Skeletal muscle tissue (tissue), 4 donors: Measurements from ENCODE around the gene TXNDC2. TPM values are rescaled to one million over a fixed set of nuclear protein-coding genes. Genes with fewer than 3 reads are reported as not detected.

Source experiments
- H3K27ac ChIP-seq: one replicate; pipeline ENCODE4 v1.7.0; 2013; ENCODE audit warnings: mild to moderate bottlenecking, low read depth, low read length, inconsistent platforms
- H3K27me3 ChIP-seq, 3 donors: one replicate each; pipeline ENCODE4 v1.7.0; 2013; ENCODE audit warnings: low read length in 3 of 3; ENCODE audit not compliant: control insufficient read depth in 3 of 3, insufficient read depth in 3 of 3
- H3K36me3 ChIP-seq, 3 donors: one replicate each; pipeline ENCODE4 v1.7.0; 2013; ENCODE audit warnings: low read length in 3 of 3; ENCODE audit not compliant: control insufficient read depth in 3 of 3, insufficient read depth in 3 of 3
- H3K4me1 ChIP-seq, 3 donors: one replicate each; pipeline ENCODE4 v1.7.0; 2013; ENCODE audit warnings: low read length in 3 of 3, mild to moderate bottlenecking in 3 of 3; ENCODE audit not compliant: control insufficient read depth in 3 of 3, insufficient read depth in 3 of 3
- H3K4me3 ChIP-seq, 3 donors: one replicate each; pipeline ENCODE4 v1.7.0; 2013; ENCODE audit warnings: low read length in 3 of 3
- H3K9ac ChIP-seq, 3 donors: one replicate each; pipeline ENCODE4 v1.7.0; 2013; ENCODE audit warnings: low read length in 3 of 3, mild to moderate bottlenecking in 3 of 3, moderate library complexity in 2 of 3, low read depth in 1 of 3
- H3K9me3 ChIP-seq, 3 donors: one replicate each; pipeline ENCODE4 v1.7.0; 2013; ENCODE audit warnings: low read length in 3 of 3; ENCODE audit not compliant: control insufficient read depth in 3 of 3
- total RNA-seq: library from RNA; depleted of rRNA; stranded (reverse); fragments of >200 nt; gene quantifications from one replicate; pipeline ENCODE4 v1.2.3, GENCODE V29; 2014
- donor health status: Osteomylitis.

TXNDC2 gene
- total RNA-seq, 1 donor from 2014 or later = not detected

- Histone ChIP-seq H3K4me3 (no peak overlapping the region), H3K4me1 (peaks cover 8 to 19% (median 18%) of the 10 kb centered on the region in 3 donors), H3K27ac (no peak overlapping the region), H3K9me3 (no peaks in the 10 kb centered on the region), H3K36me3 (peaks cover 0 to 2% (median 0%) of the 10 kb centered on the region in 3 donors), H3K9ac (no peak overlapping the region), H3K27me3 (no peaks in the 10 kb centered on the region)
Observed at GRCh38 chr18:9859232-9859631, 26.5 kb upstream of the TXNDC2 start.

DNA sequence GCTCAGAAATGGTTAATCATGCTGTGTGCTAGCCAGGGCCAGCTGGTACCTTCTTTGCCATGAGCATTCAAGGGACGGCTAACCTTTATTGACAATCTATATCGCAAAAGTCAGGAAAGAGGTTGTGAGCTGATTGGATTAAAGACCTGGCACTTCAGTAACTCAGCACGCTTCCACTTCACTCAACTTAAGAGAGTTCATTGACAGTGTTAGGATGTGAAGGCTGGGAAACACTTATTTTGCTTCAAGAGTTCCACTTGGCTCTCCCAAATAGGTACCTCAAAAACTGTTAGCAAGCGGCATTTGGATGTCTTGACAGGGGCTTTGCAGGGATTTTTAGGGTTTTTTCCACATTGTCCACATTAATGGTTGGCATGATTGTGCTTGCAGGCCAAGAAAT lies 25.1 kb upstream of the TXNDC2 start:
- no peaks in the 10 kb centered on the region for H3K9me3 ChIP-seq
- H3K4me3 ChIP-seq = no peak overlapping the region
- H3K36me3 ChIP-seq = peaks cover 0 to 2% (median 0%) of the 10 kb centered on the region in 3 donors
- H3K27ac ChIP-seq = no peak overlapping the region
- H3K9ac ChIP-seq = no peak overlapping the region
- H3K4me1 ChIP-seq = peaks cover 8 to 13% (median 13%) of the 10 kb centered on the region in 3 donors
- no peaks in the 10 kb centered on the region for H3K27me3 ChIP-seq

DNA sequence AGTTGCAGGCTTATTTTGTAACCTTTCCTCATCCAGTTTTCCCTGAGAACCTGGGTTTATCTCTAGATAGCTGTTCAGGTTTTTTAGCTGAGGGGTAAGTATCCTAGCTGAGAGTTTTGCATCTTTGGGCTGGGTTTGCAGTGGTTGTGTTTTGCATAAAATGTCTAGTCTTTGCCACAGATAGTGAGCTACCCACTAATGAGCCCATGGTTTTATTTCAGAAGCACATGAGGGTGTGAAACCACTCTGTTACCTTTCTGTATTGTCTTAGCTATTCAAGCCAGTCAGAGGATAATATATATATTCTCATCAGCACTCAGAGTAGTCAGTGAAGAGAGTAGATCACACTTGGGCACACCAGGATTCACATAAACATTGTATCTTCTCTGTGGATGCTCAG lies 24.6 kb upstream of the TXNDC2 start:
- Histone ChIP-seq H3K4me1 (peaks cover 7 to 12% (median 11%) of the 10 kb centered on the region in 3 donors), H3K4me3 (no peak overlapping the region), H3K9ac (no peak overlapping the region), H3K27ac (no peak overlapping the region), H3K36me3 (peaks cover 0 to 2% (median 0%) of the 10 kb centered on the region in 3 donors), H3K27me3 (no peaks in the 10 kb centered on the region), H3K9me3 (no peaks in the 10 kb centered on the region)

GRCh38 chr18:9861933-9862332 lies 23.8 kb upstream of the TXNDC2 start:
- H3K9me3 ChIP-seq = no peaks in the 10 kb centered on the region
- no peak overlapping the region for H3K9ac ChIP-seq
- H3K27ac ChIP-seq = no peak overlapping the region
- H3K4me3 ChIP-seq = no peak overlapping the region
- peaks cover 0 to 2% (median 0%) of the 10 kb centered on the region in 3 donors for H3K36me3 ChIP-seq
- H3K27me3 ChIP-seq = no peaks in the 10 kb centered on the region
- peaks cover 2 to 6% (median 3%) of the 10 kb centered on the region in 3 donors for H3K4me1 ChIP-seq

DNA sequence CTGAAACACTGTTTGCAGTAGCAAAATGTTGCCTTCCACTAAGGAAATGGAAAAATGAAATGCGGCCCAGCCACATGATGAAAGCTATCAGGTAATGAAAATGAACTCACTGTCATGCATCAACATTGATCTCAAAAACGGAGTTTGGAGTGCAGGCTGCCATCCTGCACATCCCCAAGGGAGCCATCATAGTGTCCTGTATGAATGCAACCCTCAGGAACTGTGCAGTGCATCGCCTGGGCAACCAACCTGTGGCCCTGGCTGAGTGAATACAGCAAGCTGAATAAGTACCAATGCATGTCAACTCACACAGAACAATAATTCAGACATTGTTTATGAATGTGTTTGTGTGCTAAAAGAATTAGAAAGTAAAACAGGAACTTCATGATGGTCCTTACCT lies 23.1 kb upstream of the TXNDC2 start:
- H3K9me3 ChIP-seq = no peaks in the 10 kb centered on the region
- peaks cover 0 to 2% (median 0%) of the 10 kb centered on the region in 3 donors for H3K36me3 ChIP-seq
- H3K27ac ChIP-seq = no peak overlapping the region
- no peak overlapping the region for H3K4me3 ChIP-seq
- H3K9ac ChIP-seq = no peak overlapping the region
- no peaks in the 10 kb centered on the region for H3K27me3 ChIP-seq
- H3K4me1 ChIP-seq = peaks cover 0 to 6% (median 0%) of the 10 kb centered on the region in 3 donors

DNA sequence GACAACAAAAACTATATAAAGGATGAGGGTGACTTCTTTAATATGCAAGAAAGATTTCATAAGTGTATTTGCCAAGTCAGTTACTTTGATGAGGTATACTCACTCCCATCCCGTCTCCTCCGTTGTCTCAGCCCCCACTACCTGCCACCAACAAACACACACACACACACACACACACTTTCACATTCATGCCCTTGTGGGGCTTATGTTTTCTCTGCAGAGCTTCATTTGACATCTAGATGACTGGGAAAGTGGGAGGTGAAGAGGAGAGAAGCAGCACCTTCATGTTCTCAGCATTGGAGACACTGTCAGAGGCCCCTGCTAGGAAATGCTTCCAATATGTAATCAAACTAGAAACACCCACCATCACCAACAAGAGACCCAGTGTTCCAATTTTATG lies 22.5 kb upstream of the TXNDC2 start:
- Histone ChIP-seq H3K36me3 (peaks cover 0 to 2% (median 0%) of the 10 kb centered on the region in 3 donors), H3K27ac (no peak overlapping the region), H3K27me3 (no peaks in the 10 kb centered on the region), H3K9ac (no peak overlapping the region), H3K9me3 (no peaks in the 10 kb centered on the region), H3K4me3 (no peak overlapping the region), H3K4me1 (peaks cover 0 to 6% (median 0%) of the 10 kb centered on the region in 3 donors)

DNA sequence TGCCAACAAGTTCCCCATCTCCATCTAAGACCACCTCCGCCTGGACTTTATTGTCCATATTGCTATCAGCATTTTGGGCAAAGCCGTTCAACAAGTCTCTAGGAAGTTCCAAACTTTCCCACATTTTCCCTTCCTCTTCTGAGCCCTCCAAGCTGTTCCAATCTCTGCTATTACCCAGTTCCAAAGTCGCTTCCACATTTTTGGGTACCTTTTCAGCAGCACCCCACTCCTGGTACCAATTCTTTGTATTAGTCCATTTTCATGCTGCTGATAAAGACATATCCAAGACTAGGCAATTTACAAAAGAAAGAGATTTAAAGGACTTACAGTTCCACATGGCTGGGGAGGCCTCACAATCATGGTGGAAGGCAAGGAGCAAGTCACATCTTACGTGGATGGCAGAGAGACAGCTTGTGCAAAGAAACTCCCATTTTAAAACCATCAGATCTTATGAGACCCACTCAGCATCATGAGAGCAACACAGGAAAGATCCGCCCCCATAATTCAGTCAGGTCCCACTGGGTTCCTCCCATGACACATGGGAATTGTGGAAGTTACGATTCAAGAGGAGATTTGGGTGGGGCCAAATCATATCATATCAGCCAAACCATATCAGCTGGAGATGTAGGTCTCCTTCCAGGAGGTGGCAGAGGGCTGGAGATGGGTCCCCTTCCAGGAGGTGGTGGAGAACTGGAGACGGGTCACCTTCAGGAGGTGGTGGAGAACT lies 19.8 kb upstream of the TXNDC2 start:
- H3K4me1 ChIP-seq = peaks cover 0 to 8% (median 0%) of the 10 kb centered on the region in 3 donors
- H3K4me3 ChIP-seq = no peak overlapping the region
- H3K27ac ChIP-seq = no peak overlapping the region
- H3K27me3 ChIP-seq = no peaks in the 10 kb centered on the region
- H3K36me3 ChIP-seq = no peaks in the 10 kb centered on the region
- no peaks in the 10 kb centered on the region for H3K9me3 ChIP-seq
- H3K9ac ChIP-seq = no peak overlapping the region

DNA sequence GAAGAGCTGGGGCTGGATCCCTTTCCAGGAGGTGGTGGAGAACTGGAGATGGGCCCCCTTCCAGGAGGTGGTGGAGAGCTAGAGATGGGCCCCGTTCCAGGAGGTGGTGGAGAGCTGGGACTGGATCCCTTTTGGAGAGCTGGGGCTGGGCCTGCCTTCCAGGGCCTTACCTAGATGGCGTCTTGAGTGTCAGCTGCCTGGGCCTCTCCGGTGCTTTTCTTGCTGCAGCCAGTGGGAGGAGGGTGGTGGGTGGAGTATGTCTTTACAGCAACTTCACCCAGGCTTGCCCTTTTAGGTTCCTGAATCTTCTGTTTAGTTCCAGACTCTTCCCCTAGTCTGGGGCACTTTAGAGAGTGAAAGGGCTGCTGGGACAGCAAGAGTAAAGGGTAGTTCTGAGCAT lies 19.1 kb upstream of the TXNDC2 start:
- Histone ChIP-seq H3K27me3 (no peaks in the 10 kb centered on the region), H3K9me3 (no peaks in the 10 kb centered on the region), H3K36me3 (no peaks in the 10 kb centered on the region), H3K27ac (no peak overlapping the region), H3K4me3 (no peak overlapping the region), H3K9ac (no peak overlapping the region), H3K4me1 (peaks cover 0 to 8% (median 0%) of the 10 kb centered on the region in 3 donors)

- no peaks in the 10 kb centered on the region for H3K9me3 ChIP-seq
- no peak overlapping the region for H3K27ac ChIP-seq
- no peak overlapping the region for H3K4me3 ChIP-seq
- peaks cover 0 to 8% (median 0%) of the 10 kb centered on the region in 3 donors for H3K4me1 ChIP-seq
- H3K9ac ChIP-seq = no peak overlapping the region
- H3K27me3 ChIP-seq = no peaks in the 10 kb centered on the region
- H3K36me3 ChIP-seq = no peaks in the 10 kb centered on the region
Observed at GRCh38 chr18:9867071-9867594, 18.6 kb upstream of the TXNDC2 start.

DNA sequence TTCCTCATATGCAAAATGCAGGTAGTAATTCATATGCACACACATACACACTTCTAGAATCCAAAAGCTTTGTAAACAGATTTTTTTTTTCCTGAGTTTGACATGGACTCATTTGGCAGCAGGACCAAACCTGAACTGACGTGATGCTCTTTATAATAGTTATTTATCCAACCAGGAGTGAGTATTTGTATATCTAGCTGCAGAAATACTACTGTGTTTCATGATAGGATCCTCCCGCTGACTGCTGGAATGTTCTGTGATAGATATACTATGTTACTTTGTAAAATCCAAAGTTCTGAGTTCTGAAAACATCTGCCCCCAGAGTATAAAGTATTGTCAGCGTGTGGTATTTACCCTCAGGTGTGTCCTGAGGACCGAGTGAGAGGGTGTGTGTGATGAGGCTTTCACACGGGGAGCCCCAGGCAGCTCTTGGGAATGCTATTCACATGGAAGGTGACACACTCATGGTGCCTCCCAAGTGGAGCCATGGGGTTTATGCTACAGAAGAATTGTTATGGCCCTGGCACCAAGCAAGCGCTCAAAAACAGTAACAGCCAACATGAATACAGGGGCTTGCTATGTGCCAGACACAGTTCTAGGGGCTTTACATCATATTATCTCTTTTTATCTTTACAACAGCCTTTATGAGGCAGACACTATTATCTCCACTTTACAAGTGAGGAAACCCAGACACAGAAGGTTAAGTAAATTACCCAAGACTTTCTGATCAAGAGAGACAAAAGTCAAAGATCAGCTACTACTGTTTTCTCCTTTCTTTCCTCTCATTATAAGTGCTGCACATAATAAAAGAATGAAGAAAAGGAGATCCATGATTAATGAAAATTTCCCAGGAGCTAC lies 16.7 kb upstream of the TXNDC2 start:
- no peaks in the 10 kb centered on the region for H3K27me3 ChIP-seq
- no peak overlapping the region for H3K27ac ChIP-seq
- no peaks in the 10 kb centered on the region for H3K36me3 ChIP-seq
- H3K9ac ChIP-seq = no peak overlapping the region
- H3K4me3 ChIP-seq = no peak overlapping the region
- no peaks in the 10 kb centered on the region for H3K9me3 ChIP-seq
- peaks cover 0 to 8% (median 0%) of the 10 kb centered on the region in 3 donors for H3K4me1 ChIP-seq
